ENCODE results near the gene CCDC85A. TPM values are rescaled to one million over a fixed set of nuclear protein-coding genes. Genes with fewer than 3 reads are reported as not detected.

CCDC85A gene
- total RNA-seq, 1 donor from 2014 or later = 22.2 TPM

DNA sequence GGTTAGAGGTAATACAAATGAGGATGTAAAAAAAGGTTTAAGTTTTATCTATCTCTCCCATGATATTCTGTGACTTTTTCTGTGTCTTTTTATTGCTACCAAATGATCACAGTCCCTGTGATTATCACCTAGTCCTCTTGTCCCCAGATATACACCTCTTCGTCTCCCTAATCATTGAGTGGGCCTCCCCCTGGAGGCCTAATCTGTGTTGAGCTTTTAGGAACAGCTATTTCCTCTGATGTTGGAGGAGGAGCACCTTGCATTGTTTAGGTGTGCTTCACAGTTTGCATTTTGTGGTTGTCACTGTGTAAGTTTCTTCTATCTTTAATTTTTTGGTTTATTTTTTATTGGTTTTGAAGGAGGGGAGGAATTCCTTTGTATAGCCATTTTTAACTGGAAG is 33.3 kb downstream of the CCDC85A start:
- TF ChIP-seq, protein P1, sequence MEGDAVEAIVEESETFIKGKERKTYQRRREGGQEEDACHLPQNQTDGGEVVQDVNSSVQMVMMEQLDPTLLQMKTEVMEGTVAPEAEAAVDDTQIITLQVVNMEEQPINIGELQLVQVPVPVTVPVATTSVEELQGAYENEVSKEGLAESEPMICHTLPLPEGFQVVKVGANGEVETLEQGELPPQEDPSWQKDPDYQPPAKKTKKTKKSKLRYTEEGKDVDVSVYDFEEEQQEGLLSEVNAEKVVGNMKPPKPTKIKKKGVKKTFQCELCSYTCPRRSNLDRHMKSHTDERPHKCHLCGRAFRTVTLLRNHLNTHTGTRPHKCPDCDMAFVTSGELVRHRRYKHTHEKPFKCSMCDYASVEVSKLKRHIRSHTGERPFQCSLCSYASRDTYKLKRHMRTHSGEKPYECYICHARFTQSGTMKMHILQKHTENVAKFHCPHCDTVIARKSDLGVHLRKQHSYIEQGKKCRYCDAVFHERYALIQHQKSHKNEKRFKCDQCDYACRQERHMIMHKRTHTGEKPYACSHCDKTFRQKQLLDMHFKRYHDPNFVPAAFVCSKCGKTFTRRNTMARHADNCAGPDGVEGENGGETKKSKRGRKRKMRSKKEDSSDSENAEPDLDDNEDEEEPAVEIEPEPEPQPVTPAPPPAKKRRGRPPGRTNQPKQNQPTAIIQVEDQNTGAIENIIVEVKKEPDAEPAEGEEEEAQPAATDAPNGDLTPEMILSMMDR (IDR thresholded peaks at IDR 0.05) = no peak
- no peak for ATAC-seq
- no peaks in the 10 kb centered on the region for H3K9me3 ChIP-seq
- no peak for DNase-seq
- H3K27ac ChIP-seq = no peak overlapping the region
- H3K4me3 ChIP-seq = no peak overlapping the region
- intact Hi-C loops (cut with DNase I) = no loop called here
- H3K36me3 ChIP-seq = no peaks in the 10 kb centered on the region
- no peaks in the 10 kb centered on the region for H3K27me3 ChIP-seq
- no peaks in the 10 kb centered on the region for H3K4me1 ChIP-seq

DNA sequence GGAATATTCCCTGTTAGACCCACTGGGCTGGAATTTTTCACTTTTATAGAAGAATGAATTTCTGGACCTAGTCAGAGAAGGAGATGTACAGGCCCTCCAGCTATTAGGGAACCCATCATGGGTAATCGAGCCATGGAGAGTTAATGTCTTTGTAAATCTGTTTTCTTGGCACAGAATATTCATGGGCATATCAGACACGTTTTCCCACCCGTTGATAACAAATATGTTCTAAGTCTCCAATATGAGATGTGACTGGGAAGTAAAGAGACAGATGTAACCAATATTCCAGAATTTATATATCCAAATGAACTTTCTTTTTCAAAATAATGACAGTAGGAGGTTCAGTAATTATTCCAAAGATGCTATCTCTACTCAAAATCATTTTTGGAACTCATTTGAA is 38.7 kb downstream of the CCDC85A start:
- Histone ChIP-seq H3K27me3 (no peaks in the 10 kb centered on the region), H3K4me1 (no peaks in the 10 kb centered on the region), H3K4me3 (no peak overlapping the region), H3K27ac (no peak overlapping the region), H3K36me3 (no peaks in the 10 kb centered on the region), H3K9me3 (no peaks in the 10 kb centered on the region)
- intact Hi-C loops (cut with DNase I) = no loop called here
- DNase-seq (no peak), ATAC-seq (no peak)
- TF ChIP-seq, protein P1 (IDR thresholded peaks at IDR 0.05) = no peak

DNA sequence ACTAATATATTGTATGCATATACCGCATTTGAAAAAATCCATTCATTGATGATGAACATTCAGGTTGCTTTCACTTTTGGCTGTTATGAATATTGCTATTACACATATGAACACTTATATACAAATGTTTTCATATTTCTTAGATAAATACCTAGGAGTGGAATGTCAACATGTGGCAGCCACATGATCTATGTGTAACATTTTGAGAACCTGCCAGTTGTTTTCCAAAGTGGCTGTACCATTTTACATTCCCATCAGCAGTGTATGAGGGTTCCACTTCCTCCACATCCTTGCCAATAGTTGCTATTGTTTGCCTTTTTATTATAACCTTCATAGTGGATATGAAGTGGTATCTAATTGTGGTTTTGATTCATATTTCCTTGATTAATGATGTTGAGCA is 40.5 kb downstream of the CCDC85A start:
- Histone ChIP-seq H3K9me3 (no peaks in the 10 kb centered on the region), H3K27ac (no peak overlapping the region), H3K36me3 (no peaks in the 10 kb centered on the region), H3K27me3 (no peaks in the 10 kb centered on the region), H3K4me3 (no peak overlapping the region), H3K4me1 (no peaks in the 10 kb centered on the region)
- DNase-seq (no peak), ATAC-seq (no peak)
- TF ChIP-seq, protein P1 (IDR thresholded peaks at IDR 0.05) = no peak
- intact Hi-C loops (cut with DNase I) = no loop called here

DNA sequence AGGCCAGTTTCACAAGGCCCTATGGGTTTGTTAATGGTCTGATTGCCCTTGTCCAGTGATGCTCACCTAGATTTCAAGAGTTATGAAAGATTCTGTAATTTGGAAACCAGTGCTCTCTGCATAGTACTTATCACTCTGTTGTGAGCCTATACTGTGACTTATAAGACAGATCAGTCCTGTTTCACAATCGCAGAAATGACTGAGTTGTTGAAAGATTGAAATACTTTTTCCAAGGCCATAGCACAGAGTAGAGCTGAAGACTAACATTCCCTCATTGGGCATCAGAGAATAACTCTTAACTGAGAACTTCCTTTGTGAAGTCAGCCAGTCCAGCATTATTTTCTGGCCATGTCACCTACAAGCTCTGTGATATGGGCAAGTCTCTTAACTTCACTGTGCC is 44.0 kb downstream of the CCDC85A start:
- ATAC-seq (no peak), DNase-seq (no peak)
- Histone ChIP-seq H3K4me3 (no peak overlapping the region), H3K4me1 (no peaks in the 10 kb centered on the region), H3K27me3 (no peaks in the 10 kb centered on the region), H3K9me3 (no peaks in the 10 kb centered on the region), H3K27ac (no peak overlapping the region), H3K36me3 (no peaks in the 10 kb centered on the region)
- intact Hi-C loops (cut with DNase I) = no loop called here
- TF ChIP-seq, protein P1 (IDR thresholded peaks at IDR 0.05) = no peak

DNA sequence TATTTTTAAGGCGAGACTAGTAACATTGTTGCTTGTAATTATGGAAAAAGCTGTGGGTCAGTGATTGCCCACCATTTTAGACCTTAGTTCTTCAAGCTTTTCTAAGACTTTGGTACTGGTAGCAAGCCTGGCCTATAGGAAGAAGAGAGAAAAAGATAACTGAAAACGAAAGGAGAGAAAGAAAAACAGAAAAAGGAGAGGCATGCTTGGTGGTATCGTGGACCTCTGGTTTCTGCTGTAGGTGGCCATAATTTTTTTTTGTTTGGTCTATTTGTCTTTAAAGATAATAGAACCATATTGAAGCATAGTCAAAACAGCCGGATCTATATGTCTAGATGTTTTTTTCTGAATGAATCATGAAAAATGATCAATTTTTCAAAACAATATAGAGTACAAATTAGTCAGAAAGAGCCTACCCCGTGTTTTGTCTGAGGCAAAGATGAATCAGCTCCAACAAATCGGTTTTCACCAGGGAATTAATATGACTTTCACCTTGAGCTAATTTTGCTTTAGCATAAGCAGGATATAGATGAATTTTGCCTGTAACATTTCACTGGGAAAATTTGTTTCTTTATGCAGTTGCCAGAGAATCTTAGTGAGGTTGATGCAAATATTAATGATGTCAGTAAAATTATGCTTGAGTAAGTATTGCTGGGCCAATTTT is 45.7 kb downstream of the CCDC85A start:
- Histone ChIP-seq H3K4me1 (no peaks in the 10 kb centered on the region), H3K27me3 (no peaks in the 10 kb centered on the region), H3K36me3 (no peaks in the 10 kb centered on the region), H3K9me3 (no peaks in the 10 kb centered on the region), H3K27ac (no peak overlapping the region), H3K4me3 (no peak overlapping the region)
- intact Hi-C loops (cut with DNase I) = no loop called here
- ATAC-seq (no peak), DNase-seq (no peak)
- TF ChIP-seq, protein P1 (IDR thresholded peaks at IDR 0.05) = no peak

DNA sequence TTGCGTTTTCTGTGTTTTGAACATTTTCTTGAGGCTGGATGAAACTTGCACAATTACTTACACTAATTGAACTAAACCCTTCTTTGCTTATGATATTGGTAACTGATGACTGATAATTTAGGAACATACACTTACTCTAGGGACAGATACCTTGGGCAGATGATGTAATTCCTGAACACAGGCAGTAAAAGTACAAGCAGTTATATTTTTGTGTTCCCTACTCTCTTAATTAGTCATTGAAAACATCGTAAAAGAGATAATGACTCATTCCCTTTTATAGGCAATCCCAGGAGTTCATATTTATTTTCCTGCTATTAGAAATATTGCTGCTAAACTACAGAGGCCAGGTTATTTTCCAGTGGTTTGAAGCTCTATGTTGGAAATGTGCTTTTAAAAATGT is 46.4 kb downstream of the CCDC85A start:
- intact Hi-C loops (cut with DNase I) = no loop called here
- TF ChIP-seq, protein P1 (IDR thresholded peaks at IDR 0.05) = no peak
- ATAC-seq = no peak

More for the DNA sequence above, 46.4 kb downstream of the CCDC85A start:
- H3K27ac ChIP-seq = no peak overlapping the region
- H3K4me3 ChIP-seq = no peak overlapping the region
- no peaks in the 10 kb centered on the region for H3K36me3 ChIP-seq
- DNase-seq = no peak
- no peaks in the 10 kb centered on the region for H3K4me1 ChIP-seq
- H3K9me3 ChIP-seq = no peaks in the 10 kb centered on the region
- H3K27me3 ChIP-seq = no peaks in the 10 kb centered on the region

Data from upper lobe of right lung (tissue), 1 donor.